Activated CD4-positive, alpha-beta T cell treated with anti-CD3 and anti-CD28 coated beads, Interleukin-2, amount 50 U/mL, for 4 hours (primary cell): ENCODE results near the gene EPG5.

Source experiments
- DNase-seq, 2 experiments: peaks; one replicate each; pipeline ENCODE4 v3.0.0-alpha.2; 2020

Gene EPG5

GRCh38 chr18:45913276-45913675 lies 53.9 kb downstream of the EPG5 start:
- no peak for DNase-seq

GRCh38 chr18:45910405-45911023 lies 56.6 kb downstream of the EPG5 start:
- peak; percentile 58 to 62 for DNase-seq

GRCh38 chr18:45901654-45902210 lies 65.4 kb downstream of the EPG5 start:
- DNase-seq: no peak

- no peak for DNase-seq
Measured at GRCh38 chr18:45900623-45901022, 66.5 kb downstream of the EPG5 start.

GRCh38 chr18:45896991-45897390 lies 70.1 kb downstream of the EPG5 start:
- DNase-seq: no peak

GRCh38 chr18:45896452-45896851 lies 70.7 kb downstream of the EPG5 start:
- no peak for DNase-seq

- DNase-seq: no peak
Measured at GRCh38 chr18:45895339-45895738, 71.8 kb downstream of the EPG5 start.

- DNase-seq: no peak
Measured at GRCh38 chr18:45894818-45895217, 72.3 kb downstream of the EPG5 start.

GRCh38 chr18:45891806-45892205 lies 75.3 kb downstream of the EPG5 start:
- DNase-seq: no peak

GRCh38 chr18:45890606-45891005 lies 76.5 kb downstream of the EPG5 start:
- no peak for DNase-seq

GRCh38 chr18:45889419-45890064 lies 77.6 kb downstream of the EPG5 start:
- no peak for DNase-seq

- no peak for DNase-seq
Measured at GRCh38 chr18:45887585-45887984, 79.5 kb downstream of the EPG5 start.

GRCh38 chr18:45880876-45881558 lies 86.1 kb downstream of the EPG5 start:
- DNase-seq: no peak

GRCh38 chr18:45879681-45880655 lies 87.2 kb downstream of the EPG5 start:
- peak; percentile 60 for DNase-seq

- no peak for DNase-seq
Measured at GRCh38 chr18:45877403-45877802, 89.7 kb downstream of the EPG5 start.

- DNase-seq: no peak
Measured at GRCh38 chr18:45876161-45876560, 91.0 kb downstream of the EPG5 start.

GRCh38 chr18:45874491-45875184 lies 92.5 kb downstream of the EPG5 start:
- DNase-seq: peak; percentile 39 to 51

- no peak for DNase-seq
Measured at GRCh38 chr18:45871431-45872084, 95.6 kb downstream of the EPG5 start.

- DNase-seq: no peak
Measured at GRCh38 chr18:45870419-45870818, 96.7 kb downstream of the EPG5 start.

- DNase-seq: no peak
Measured at GRCh38 chr18:45865466-45865865, 101.7 kb downstream of the EPG5 start.

GRCh38 chr18:45864081-45864480 lies 103.0 kb downstream of the EPG5 start:
- no peak for DNase-seq

- no peak for DNase-seq
Measured at GRCh38 chr18:45863469-45863868, 103.7 kb downstream of the EPG5 start.
